GM23248 (cell line): ENCODE data around the gene CTBS.

Experiments
- EZH2 ChIP-seq: fragments of 200-600 bp; sonication (generic); IDR thresholded peaks from 2 replicates; pipeline ENCODE4 v1.6.1; 2018; ENCODE audit warnings: antibody characterized with exemption, mild to moderate bottlenecking; ENCODE audit not compliant: insufficient read depth, poor library complexity, severe bottlenecking
- EZH2phosphoT487 ChIP-seq: fragments of 200-600 bp; sonication (generic); IDR thresholded peaks from 2 replicates; pipeline ENCODE4 v1.6.1; 2018; ENCODE audit warnings: antibody characterized with exemption, moderate library complexity, mild to moderate bottlenecking, low read depth; ENCODE audit not compliant: insufficient read depth

- TF ChIP-seq EZH2 (no peak), EZH2phosphoT487 (no peak)
Observed at GRCh38 chr1:84538599-84538998, 35.6 kb downstream of the CTBS start.
